Mammary epithelial cell (primary cell): ENCODE data around the gene ERBB4.

Experiments used
- EZH2 ChIP-seq: IDR thresholded peaks from 2 replicates; pipeline ENCODE4 v1.6.1; 2012; ENCODE audit warnings: low read length, inconsistent platforms, borderline replicate concordance
- TF ChIP-seq, protein P1 (sequence below), 2 donors: IDR thresholded peaks in 1 of 2; conservative IDR thresholded peaks in 1 of 2; 2 replicates each; pipeline ENCODE4 v1.5.1; 2011 to 2012; ENCODE audit warnings: inconsistent platforms in 2 of 2, low read length in 2 of 2, mild to moderate bottlenecking in 2 of 2, control low read depth in 1 of 2, low read depth in 1 of 2; ENCODE audit not compliant: insufficient read depth in 1 of 2; ENCODE audit errors: extremely low read depth in 1 of 2

DNA sequence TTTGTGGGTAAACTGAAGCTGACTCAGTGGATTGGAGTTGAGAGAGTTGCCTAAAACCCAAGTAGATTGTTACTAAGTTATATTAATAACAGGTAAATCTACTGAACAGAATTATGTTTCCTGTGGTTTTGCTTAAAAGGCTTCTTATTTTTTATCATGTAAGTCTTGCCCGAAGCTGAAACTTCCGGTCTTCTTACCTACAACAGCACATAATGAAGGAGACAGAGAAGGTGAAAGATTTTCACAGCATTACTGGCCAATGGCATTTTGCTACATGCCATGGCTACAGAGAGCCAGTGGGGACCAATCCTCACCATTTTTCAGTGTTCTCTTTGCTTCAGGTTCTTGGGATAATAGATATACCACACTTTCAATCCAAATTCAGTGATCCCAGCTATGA, 220.0 kb downstream of the ERBB4 start:
- TF ChIP-seq, protein P1, sequence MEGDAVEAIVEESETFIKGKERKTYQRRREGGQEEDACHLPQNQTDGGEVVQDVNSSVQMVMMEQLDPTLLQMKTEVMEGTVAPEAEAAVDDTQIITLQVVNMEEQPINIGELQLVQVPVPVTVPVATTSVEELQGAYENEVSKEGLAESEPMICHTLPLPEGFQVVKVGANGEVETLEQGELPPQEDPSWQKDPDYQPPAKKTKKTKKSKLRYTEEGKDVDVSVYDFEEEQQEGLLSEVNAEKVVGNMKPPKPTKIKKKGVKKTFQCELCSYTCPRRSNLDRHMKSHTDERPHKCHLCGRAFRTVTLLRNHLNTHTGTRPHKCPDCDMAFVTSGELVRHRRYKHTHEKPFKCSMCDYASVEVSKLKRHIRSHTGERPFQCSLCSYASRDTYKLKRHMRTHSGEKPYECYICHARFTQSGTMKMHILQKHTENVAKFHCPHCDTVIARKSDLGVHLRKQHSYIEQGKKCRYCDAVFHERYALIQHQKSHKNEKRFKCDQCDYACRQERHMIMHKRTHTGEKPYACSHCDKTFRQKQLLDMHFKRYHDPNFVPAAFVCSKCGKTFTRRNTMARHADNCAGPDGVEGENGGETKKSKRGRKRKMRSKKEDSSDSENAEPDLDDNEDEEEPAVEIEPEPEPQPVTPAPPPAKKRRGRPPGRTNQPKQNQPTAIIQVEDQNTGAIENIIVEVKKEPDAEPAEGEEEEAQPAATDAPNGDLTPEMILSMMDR (conservative IDR thresholded peaks at IDR 0.05 in 1 of 2, IDR thresholded peaks at IDR 0.05 in 1 of 2; ENCODE audit: extremely low read depth in 1 of 2, insufficient read depth in 1 of 2, low read depth in 1 of 2, low read length in 2 of 2): no peak
- TF ChIP-seq EZH2: no peak
